ENCODE results near the gene EVC.

DNA sequence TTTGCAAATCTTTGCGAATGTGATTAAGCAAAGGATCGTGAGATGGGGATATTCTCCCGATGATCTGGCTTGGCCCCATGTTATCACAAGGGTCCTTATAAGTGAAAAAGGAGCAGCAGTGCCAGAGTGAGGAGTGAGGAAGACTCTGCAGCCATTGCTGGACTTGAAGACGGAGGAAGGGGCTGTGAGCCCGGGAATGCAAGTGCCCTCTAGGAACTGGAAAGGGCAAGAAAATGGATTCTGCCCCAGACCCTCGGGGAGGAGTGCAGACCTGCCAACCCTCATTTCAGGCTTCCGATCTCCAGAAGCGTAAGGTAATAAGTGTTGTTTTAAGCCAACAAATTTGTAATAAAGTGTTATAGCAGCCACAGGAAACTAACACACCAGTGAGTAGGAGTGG, 76.3 kb downstream of the EVC start:
- TF ChIP-seq EZH2 (IDR thresholded peaks at IDR 0.05) (no peak), FOXP2 (optimal IDR thresholded peaks at IDR 0.05; ENCODE audit: control extremely low read depth, extremely low read length, insufficient read depth) (no peak)
